GM19043 (cell line): ENCODE results near the gene AGBL1.

ENCODE experiments used
- ATAC-seq: cut with Tn5 transposase; IDR thresholded peaks from one replicate; pipeline ENCODE4 v1.9.1; 2021; ENCODE audit warnings: low read depth; ENCODE audit not compliant: unreplicated experiment

Gene AGBL1

DNA sequence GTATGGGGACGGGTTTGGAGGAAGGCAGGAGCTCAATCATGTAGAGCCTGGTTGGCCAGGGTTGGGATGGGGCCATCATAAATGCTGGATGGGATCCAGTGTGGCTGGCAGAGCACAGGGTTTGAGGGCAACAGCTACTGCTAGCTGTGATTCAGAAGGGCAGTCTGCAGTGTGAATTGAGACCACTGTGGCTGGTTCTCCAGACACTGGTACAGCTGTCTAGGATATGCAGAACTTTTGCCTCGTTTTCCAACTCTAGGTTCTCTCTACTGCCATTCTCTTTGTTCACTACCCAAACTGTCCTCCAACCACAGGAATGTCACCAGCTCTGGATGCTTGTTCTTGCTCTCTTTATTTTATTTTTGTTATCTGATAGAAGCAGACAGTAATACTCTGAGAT is 543.6 kb downstream of the AGBL1 start:
- ATAC-seq: no peak

DNA sequence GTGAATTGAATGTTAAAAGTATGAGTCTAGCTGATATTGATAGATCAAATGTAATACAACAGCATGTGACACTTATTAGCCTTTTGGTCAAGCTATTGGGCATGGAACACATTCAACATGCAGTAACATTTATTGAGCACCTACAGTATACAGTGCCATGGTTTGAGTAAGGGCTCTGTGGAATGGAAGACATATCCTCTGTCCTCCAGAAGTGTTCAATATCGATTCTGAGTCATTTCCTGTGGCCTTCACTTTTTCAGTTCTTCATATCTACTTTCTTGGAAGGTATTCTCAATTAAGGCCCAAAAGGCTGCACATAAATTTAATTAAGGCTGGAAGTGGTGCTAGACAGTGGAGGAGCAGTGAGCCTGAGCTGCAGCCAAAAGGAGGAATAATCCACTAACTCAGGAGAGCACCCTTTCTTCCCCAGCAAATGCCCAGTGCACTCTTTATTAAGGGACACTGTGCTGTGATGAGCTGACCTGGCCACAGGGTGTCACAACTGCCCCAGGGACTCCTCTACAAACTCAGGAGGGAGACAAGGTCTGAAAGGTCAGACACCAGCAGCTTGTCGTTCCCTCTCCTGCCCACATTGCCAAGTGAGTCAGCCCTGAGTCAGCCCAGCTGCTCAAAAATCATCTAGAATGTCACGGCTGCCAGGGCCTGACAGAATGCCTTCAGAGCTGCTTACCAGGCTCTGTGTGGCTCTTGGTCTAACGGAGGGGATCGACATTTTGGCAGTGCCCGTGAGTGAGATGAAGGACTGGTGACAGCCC is 544.8 kb downstream of the AGBL1 start:
- ATAC-seq: peak; percentile 51

DNA sequence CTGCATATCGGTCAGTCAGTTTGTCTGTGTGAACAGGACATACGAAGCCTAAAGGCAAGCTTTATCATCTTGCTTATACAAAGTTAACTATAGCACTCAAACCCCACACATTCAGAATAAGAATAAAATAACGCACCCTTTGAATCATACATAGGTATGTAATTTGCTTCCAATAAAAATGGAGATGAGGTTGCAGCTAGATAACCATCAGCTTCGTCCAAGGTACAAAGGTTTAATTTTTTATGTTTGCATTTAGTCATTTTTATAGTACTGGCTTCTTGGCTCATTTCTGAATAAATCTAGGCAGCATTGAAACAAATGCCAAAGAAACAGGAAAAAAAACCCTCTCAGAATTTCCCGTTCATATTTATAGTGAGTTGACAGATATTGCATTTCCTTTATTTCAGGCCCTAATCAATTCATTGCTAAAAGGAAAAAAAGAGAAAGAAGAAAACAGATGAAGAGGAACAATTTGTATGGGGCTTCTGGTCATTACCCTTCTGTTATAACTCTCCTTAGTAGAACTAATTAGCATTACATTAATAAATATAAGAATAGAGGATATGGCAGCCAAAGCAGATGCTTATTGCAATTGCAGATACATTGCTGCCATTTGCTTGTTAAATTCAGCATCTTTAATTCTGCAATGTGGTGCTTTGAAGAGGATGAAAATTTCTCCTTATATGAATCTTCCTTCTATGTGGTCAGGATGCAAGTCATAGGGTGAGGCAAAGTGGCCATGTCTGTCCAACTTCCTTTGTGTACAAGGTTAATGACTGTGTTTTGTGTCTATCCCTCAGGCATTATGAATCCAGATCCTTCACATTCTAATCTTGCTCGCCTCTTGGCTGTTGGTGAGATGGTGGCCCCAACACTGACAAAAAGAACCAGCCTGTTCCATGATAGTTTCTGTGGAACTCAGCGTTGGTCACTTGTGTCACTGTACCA is 550.0 kb downstream of the AGBL1 start:
- ATAC-seq: no peak

DNA sequence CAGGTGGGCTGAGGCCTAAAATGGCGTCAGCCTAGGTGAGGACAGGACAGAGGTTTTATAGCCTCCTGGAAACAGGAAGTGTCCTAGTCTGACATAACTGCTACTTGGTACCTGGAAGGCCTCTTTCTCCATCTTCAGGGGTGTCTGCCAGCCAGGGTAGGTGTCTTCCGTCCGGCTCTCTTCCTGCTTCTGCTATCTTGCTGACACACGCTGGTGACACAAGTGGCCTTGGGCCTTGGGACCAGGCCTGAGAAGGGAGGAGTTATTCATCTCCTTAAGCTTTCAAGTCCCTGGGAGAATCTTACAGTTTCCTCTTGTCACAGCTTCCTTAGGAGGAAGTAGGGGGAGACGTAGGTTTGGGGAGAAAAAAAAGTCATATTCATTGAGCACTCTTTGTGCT is 551.3 kb downstream of the AGBL1 start:
- no peak for ATAC-seq

DNA sequence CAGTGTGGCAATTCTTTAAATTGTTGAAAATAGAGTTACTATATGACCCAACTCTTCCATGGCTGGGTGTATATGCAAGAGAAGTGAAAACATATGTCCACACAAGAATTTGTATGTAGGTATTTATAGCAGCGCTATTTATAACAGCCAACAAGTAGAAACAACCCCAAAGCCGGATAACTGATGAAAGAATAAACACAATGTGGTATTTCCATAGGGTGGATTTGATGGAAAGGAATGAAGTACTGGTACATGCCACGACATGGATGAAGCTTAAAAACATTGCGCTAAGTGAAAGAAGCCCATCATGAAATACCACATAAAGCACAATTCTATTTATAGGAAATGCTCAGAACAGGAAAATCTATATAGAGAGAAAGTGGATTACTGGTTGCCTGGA is 554.5 kb downstream of the AGBL1 start:
- no peak for ATAC-seq

DNA sequence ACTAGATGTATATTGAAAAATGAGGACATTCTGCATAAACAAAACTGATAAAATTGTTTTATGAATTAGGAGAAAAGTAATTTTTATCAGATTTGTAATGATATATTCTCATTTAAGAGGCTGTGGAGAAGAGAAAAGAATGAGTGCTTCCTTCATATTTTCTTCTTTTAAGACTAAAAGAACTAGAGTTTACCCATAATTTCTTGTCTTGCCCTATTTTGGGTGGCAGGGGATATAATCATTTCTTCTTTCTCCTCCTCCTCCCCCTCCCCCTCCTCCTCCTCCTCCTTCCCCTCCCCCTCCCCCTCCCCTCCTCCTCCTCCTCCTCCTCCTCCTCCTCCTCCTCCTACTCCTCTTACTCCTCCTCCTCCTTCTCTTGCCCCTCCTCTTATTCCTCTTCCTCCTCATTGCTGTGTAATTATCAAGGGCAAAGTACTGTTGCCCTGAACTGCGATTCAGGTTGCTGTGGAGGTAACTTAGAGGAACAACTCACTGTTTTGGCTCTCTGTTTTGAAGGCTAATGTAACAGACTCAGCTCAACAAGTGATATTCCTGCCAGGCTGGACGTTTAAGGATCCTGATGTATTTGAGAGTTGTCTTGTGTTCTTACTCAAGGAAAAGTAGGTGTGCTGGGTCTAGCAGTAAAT is 555.4 kb downstream of the AGBL1 start:
- no peak for ATAC-seq

DNA sequence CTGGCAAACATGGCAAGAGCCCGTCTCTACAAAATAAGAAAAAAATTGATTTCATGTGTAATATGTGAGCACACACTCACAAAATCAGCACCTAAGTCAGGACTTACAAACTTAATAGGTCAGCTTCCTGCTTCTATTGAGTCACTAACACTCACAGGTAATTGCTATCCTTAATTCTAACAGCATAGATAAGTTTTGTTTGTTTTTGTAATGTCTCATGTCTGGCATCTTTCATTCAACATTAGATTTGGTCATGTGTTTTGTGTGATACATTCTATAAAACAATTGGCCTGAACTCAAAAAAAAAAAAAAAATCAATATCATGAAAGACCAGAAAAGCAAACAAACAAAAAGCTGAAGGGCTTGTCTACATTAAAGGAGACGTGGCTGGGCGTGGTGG is 564.7 kb downstream of the AGBL1 start:
- no peak for ATAC-seq

DNA sequence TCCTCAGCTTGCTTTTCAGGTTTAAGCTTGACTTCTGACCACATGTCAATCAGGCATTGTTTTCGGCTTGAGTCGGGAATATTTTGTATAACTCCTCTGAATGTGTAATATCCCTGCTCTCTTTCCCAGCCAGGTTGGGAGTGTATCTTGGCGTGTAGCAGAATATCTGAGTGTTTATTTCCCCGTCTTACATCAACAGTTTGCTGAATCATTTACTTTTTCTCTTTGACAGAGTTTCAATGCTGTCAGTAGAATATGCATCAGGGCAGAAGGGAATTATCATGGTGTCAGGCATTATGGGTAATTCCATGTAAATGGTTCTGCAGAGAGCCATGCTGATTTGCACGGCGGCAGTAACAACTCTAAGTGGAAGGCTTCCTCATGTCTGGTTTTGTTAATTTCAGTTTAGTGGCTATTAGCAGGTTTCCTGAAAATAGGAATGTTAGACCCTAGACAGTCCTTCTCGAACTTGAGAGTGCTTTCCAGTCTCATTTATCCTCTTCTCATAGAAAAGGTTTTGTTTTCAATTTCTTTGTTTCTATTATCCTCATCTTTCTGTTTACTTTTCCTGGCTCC is 566.3 kb downstream of the AGBL1 start:
- ATAC-seq: no peak

DNA sequence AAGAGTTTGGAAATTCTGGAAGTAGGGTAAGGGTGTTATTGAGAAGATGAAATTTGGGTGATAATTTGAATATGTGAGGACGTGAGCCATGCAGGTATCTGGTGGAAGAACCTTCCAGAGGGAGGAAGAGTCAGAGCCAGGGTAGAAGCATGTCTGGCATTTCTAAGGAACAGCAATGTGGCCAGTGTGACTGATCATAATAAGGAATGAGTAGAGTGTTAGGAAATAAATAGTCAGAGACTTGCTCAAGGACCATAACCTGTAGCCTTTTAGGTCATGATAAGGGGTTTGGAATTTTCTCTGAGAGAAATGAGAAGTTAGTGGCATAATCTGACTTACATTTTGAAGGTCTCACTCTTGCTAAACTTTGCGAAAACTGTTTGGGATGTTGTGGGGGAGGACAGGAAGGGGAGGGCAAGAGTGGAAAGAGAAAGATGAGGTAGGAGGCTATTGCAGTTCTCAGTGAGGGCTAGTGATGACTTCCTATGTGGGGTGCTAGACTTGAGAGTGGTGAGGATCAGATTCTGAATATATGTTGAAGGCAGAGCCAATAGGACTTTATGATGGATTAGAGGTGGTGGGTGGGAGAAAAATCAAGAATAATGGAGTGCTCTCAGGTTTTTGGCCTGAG is 568.3 kb downstream of the AGBL1 start:
- ATAC-seq: no peak

DNA sequence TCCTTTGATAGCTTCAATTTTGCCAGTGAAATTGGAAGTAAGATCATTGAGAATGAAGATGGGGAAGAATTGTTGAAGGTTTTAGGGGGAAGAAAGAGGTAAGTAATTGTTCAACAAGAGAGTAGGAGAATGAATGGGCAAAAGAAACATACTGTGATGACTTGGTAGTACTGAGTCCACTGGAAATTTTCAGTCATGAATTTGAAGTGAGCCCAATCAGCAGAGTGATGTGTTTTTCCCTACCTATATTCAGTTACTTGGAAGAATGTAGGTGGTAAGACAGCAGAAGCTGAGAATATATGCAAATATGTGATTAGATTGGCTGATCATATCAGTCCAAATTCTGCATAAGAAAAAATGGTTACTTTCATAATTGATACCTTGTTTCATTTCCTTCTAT is 569.6 kb downstream of the AGBL1 start:
- ATAC-seq: no peak

DNA sequence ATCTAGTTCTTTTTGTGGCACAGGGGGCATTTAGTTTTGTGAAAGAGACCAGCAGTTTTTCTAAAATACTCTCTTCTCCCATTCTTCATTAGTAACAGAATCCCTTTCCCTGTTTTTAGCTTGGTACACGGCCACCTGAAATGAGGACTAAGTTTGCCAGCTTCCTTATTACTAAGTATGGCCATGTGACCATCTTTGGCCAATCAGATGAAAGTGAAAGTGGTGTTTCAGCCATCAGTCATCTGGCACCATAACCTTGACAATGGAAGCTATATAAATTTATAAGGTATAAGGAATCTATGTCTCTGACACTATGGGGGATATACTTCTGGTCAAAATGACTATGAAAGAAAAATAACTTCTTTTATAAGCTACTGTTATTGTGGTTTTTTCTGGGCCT is 570.4 kb downstream of the AGBL1 start:
- ATAC-seq: no peak

DNA sequence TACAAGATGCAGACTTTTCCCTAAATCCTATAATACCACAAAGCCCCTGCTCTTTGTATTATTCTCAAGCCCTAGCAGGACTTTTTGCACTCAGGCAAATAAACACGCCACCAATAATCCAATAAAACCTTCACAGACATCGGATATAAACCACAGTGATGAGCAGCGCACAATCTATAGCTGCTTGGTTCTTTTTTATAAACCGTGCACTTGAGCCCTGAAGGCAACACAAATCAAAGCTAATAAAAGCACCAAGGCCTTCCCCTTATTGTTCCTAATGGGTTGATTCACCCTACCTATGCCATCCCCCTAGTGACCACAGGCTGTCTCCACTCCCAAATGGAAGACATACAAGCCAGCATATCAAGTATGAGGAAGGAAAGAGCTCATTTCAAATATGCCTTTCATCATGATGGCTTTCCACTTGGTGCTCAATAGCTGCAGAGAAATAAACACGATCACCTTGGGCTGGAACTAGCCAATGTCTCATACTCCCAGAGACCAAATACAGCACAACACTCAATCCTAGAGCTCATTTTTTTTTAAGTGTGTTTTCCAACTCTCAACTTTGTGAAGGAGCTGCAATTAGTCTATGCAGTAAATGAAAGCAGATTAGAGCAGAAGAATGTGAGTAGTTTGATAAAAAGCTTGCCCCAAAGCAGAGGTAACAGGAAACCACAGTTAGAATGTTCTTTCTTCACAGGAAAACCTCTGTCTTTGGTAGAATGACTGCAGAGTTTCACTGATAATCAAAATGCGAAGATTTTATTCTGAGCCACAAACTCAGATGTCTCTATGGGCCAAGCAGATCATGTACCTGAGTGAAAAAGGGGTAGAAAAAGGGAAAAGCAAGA is 573.9 kb downstream of the AGBL1 start:
- no peak for ATAC-seq

DNA sequence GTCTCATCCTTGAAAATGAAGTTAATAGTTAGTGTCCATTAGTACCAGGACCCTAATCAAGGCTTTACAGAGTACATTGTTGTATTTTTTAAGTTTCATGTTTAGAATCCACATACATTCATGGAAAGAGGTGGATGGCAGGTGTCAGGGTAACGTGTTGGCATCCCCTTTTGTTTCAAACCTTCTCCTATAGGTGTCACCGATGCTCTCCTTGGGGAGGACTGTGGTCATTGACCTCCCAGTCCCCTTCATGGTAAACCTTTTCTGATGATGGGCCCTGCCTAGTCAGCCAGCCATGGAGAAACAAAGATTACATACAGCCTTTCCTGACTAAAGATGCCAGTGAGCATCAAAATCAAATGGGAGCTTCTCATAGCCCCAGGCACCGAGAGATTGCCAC is 574.8 kb downstream of the AGBL1 start:
- ATAC-seq: no peak

DNA sequence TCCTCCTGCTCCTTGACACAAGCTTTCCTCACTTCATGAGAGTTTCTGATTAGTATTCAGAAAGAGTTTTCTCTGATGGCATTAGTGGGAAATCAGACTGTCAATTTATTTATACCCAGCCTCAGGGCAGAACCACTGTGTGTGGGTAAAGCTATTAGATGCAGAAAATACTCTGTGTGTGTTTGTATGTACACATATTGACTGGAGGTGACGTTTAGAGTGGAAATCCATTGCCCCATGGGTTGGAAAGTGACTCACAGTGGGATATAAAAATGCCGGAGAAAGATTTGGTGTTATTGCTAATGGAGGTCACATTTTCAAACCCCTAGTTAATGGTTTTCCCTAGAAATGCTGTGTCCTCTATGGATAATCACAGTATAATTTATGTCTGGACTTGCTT is 577.6 kb downstream of the AGBL1 start:
- no peak for ATAC-seq

DNA sequence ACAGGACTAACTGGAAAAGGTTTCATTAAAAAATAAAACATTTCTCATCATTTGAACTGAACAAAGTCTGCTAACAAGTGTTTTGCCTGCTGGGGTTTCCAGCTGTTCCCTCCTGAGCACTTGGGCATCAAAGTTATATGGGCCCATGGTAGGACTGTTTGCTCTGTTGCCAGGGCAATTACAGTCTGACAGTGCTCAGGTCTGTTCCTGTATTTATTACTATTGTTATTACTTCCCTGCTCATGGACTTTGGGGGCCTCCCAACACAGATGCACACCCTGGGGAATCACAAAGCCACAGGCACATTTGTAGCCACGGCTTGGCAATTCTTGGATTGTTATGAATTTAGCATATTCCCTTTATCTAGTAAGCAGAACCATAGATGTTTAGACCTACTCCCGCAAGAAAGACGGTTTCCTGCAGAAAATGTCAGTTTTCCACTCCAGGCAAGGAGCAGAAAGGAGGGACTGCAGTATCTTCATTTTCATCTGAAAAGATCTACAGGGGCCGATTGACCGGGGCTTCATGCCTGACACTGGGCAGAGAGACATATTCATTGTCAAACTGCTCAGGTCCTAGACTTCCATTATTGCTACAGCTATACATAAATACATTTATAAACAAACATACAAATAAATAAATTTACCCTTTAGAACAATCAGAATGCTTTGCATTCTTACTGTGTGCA is 580.2 kb downstream of the AGBL1 start:
- ATAC-seq: no peak

DNA sequence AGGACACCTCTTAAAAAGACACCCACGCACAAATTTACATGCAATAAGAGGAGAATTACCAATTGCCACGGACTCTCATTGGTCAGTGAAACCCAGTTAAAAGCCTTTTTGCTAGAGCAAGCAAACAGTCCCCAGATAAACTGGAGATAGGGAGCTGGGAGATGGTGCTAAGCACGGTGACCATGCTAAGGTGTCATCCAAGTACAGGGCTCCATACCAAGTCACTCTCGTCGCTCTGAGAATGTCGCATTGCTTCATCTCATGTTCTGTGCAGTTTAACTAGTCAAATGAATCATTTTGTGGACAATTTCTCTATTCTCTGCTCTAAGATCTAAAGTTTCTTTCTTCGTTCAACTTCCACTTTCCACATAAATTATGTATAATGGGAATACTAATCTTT is 581.9 kb downstream of the AGBL1 start:
- no peak for ATAC-seq

DNA sequence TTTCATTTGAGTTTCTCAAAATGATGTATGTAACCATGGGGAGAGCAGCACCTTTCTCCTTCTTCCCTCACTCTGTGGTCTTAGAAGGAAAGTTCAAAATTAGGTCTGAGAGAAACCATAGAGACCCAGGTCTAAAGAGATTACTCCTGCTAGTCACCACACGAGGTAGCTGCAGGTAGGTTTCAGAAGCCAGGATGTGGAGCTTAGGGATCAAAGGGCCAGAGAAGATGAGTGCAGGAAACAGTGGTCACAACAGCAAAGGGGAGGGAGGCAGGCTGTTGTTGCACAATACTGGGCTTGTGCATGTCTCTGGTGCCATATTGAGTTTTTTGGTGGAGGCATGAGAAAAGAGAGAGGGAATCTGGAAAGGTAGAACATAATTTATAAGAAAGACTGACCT is 583.6 kb downstream of the AGBL1 start:
- ATAC-seq: no peak

DNA sequence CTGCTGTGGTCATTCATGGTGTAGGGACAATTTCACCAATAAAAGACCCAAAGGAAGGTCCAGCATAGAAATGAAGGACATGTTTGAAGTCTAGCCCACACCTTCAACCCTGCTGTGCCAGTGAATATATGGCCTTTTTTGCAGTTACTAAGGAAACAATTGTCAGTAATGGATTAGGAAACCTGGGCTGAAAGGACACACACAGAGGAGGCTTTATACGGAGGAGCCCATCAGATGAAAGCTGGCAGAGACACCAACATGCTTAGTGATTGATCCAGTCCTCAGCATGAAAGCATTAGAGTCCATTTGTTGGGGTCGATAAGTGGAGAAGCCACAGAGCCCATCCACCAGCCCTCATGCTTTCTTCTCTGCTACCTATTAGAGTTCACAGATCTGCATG is 584.3 kb downstream of the AGBL1 start:
- no peak for ATAC-seq

DNA sequence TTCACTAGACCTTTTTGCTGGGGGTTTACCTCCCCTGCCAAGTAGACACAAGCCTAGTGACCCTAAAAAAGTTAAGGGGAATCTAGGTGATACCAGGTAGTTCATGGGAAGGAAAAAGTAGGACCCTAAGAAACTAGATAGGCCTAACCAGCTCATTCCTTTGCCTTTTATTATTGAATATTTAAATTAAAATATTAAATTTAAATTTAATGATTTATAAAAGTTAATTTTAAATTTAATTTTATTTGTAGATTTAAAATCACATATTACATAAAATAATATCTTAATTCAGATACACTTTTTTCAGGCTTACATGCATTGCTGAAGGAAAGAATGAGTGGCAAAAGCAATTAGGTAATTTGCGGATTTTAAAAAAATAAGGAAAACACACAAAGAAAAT is 584.9 kb downstream of the AGBL1 start:
- no peak for ATAC-seq
